ENCODE measurements around the gene DNPH1. TPM values are rescaled to one million over a fixed set of nuclear protein-coding genes. Genes with fewer than 3 reads are reported as not detected.
A peak's percentile ranks its signal among the peaks of the same experiment; 100 is the strongest.

Gene DNPH1
- total and polyA plus RNA-seq, 2 experiments from 2014 or later: 29.2 to 50.0 TPM

DNA sequence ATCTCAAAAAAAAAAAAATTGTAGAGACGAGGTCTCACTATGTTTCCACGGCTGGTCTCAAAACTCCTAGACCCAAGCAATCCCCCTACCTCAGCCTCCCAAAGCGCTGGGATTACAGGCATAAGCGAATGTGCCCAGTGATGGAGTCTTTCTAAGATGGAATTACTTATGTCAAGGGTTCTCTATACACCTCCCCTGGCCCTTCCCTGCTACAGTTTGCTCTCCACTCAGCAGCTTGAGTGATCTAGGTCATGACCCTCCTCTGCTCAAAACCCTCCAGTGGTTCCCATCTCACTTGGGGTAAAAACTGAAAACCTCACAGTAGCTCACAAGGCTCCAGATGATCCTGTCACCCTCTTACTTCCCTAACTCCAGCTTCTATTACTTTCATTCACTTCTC is 1.8 kb upstream of the DNPH1 start:
- TF ChIP-seq EZH2phosphoT487 (IDR thresholded peaks at IDR 0.05; ENCODE audit: unreplicated experiment): no peak
- no peak overlapping the region for H3K27ac Mint-ChIP-seq
- no peaks in the 10 kb centered on the region for H3K79me2 ChIP-seq (replicated peaks; ENCODE audit: insufficient read depth)
- DNase-seq (ENCODE audit: low spot score) (no peak), ATAC-seq (no peak)
- no peak overlapping the region; the same call in 2 of the 3 replicates for H3K4me3 Mint-ChIP-seq
- H3K4me1 ChIP-seq (ENCODE audit: insufficient read depth): 0 out of 2 replicates have a peak, but pooled peaks cover 4% of the 10 kb centered on the region
- H3F3A ChIP-seq (replicated peaks; ENCODE audit: low read depth): peaks cover 6% of the 10 kb centered on the region; the same call in 1 of the 2 replicates
- H4K20me1 ChIP-seq (replicated peaks; ENCODE audit: insufficient read depth): no peaks in the 10 kb centered on the region; the same call in 1 of the 2 replicates
- peaks cover 10% of the 10 kb centered on the region for H3K36me3 Mint-ChIP-seq (ENCODE audit: low read depth)
- H3K4me1 Mint-ChIP-seq: peaks cover 4% of the 10 kb centered on the region; the same call in 2 of the 3 replicates
- H2AFZ ChIP-seq: no peak overlapping the region
- H3K4me3 ChIP-seq: no peak overlapping the region
- H3K27me3 Mint-ChIP-seq (ENCODE audit: insufficient read depth, low read depth, poor library complexity): peaks cover 28% of the 10 kb centered on the region
- no peaks in the 10 kb centered on the region; the same call in 2 of the 3 replicates for H3K9me3 Mint-ChIP-seq
- H3K9me2 ChIP-seq (ENCODE audit: insufficient read depth): no peaks in the 10 kb centered on the region
- H3K4me2 ChIP-seq: no peak overlapping the region
- peaks cover 36% of the 10 kb centered on the region for H3K27me3 ChIP-seq (ENCODE audit: insufficient read depth)
- no peaks in the 10 kb centered on the region for H3K36me3 ChIP-seq (ENCODE audit: insufficient read depth)
- H3K27ac ChIP-seq (ENCODE audit: low read depth): no peak overlapping the region

DNA sequence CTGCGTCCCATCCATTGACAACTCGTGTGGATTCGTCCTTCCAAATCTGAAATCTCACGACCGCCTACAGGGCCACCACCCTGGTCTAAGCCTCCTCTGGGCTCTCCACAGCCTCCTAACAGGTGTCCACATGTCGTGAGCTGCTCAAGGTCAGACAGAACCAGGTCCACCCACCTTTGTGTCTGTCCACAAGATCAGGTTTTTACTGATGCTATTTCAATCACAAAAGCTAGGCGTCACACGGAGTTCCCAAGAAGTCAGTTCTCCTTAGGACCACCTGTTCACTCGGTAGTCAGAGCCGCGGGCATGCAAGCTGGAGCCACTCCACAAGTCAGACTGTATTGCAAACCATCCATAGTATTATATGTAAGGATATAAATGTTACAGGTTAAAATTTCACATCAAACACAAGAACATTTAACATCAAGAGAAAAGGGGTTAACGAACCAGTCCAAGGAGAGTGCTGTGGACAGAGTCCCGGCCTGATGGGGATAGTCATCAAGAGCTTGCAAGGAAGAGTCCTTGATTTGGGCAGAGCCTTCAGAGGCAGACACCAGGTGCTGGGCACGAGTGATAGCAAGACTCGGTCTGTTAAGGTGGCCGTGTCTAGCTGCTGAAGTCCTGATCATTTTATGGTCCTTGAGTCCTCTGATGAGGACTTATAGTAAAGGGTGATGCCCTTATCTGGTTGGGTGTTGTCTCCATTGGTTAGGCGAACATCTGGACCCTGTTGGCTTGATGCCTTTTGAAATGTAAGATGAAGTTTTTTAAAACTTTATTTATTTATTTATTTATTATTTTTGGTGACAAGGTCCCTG is 731 bp upstream of the DNPH1 start:
- TF ChIP-seq JUNB (IDR thresholded peaks at IDR 0.05; ENCODE audit: unreplicated experiment): no peak
- TF ChIP-seq, protein P1, sequence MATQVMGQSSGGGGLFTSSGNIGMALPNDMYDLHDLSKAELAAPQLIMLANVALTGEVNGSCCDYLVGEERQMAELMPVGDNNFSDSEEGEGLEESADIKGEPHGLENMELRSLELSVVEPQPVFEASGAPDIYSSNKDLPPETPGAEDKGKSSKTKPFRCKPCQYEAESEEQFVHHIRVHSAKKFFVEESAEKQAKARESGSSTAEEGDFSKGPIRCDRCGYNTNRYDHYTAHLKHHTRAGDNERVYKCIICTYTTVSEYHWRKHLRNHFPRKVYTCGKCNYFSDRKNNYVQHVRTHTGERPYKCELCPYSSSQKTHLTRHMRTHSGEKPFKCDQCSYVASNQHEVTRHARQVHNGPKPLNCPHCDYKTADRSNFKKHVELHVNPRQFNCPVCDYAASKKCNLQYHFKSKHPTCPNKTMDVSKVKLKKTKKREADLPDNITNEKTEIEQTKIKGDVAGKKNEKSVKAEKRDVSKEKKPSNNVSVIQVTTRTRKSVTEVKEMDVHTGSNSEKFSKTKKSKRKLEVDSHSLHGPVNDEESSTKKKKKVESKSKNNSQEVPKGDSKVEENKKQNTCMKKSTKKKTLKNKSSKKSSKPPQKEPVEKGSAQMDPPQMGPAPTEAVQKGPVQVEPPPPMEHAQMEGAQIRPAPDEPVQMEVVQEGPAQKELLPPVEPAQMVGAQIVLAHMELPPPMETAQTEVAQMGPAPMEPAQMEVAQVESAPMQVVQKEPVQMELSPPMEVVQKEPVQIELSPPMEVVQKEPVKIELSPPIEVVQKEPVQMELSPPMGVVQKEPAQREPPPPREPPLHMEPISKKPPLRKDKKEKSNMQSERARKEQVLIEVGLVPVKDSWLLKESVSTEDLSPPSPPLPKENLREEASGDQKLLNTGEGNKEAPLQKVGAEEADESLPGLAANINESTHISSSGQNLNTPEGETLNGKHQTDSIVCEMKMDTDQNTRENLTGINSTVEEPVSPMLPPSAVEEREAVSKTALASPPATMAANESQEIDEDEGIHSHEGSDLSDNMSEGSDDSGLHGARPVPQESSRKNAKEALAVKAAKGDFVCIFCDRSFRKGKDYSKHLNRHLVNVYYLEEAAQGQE (IDR thresholded peaks at IDR 0.05; ENCODE audit: unreplicated experiment): no peak
- TF ChIP-seq, protein P2, sequence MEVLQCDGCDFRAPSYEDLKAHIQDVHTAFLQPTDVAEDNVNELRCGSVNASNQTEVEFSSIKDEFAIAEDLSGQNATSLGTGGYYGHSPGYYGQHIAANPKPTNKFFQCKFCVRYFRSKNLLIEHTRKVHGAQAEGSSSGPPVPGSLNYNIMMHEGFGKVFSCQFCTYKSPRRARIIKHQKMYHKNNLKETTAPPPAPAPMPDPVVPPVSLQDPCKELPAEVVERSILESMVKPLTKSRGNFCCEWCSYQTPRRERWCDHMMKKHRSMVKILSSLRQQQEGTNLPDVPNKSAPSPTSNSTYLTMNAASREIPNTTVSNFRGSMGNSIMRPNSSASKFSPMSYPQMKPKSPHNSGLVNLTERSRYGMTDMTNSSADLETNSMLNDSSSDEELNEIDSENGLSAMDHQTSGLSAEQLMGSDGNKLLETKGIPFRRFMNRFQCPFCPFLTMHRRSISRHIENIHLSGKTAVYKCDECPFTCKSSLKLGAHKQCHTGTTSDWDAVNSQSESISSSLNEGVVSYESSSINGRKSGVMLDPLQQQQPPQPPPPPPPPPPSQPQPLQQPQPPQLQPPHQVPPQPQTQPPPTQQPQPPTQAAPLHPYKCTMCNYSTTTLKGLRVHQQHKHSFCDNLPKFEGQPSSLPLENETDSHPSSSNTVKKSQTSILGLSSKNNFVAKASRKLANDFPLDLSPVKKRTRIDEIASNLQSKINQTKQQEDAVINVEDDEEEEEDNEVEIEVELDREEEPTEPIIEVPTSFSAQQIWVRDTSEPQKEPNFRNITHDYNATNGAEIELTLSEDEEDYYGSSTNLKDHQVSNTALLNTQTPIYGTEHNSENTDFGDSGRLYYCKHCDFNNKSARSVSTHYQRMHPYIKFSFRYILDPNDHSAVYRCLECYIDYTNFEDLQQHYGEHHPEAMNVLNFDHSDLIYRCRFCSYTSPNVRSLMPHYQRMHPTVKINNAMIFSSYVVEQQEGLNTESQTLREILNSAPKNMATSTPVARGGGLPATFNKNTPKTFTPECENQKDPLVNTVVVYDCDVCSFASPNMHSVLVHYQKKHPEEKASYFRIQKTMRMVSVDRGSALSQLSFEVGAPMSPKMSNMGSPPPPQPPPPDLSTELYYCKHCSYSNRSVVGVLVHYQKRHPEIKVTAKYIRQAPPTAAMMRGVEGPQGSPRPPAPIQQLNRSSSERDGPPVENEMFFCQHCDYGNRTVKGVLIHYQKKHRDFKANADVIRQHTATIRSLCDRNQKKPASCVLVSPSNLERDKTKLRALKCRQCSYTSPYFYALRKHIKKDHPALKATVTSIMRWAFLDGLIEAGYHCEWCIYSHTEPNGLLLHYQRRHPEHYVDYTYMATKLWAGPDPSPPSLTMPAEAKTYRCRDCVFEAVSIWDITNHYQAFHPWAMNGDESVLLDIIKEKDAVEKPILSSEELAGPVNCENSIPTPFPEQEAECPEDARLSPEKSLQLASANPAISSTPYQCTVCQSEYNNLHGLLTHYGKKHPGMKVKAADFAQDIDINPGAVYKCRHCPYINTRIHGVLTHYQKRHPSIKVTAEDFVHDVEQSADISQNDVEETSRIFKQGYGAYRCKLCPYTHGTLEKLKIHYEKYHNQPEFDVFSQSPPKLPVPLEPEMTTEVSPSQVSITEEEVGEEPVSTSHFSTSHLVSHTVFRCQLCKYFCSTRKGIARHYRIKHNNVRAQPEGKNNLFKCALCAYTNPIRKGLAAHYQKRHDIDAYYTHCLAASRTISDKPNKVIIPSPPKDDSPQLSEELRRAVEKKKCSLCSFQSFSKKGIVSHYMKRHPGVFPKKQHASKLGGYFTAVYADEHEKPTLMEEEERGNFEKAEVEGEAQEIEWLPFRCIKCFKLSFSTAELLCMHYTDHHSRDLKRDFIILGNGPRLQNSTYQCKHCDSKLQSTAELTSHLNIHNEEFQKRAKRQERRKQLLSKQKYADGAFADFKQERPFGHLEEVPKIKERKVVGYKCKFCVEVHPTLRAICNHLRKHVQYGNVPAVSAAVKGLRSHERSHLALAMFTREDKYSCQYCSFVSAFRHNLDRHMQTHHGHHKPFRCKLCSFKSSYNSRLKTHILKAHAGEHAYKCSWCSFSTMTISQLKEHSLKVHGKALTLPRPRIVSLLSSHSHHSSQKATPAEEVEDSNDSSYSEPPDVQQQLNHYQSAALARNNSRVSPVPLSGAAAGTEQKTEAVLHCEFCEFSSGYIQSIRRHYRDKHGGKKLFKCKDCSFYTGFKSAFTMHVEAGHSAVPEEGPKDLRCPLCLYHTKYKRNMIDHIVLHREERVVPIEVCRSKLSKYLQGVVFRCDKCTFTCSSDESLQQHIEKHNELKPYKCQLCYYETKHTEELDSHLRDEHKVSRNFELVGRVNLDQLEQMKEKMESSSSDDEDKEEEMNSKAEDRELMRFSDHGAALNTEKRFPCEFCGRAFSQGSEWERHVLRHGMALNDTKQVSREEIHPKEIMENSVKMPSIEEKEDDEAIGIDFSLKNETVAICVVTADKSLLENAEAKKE (CRISPR knock-in tag; IDR thresholded peaks at IDR 0.05): no peak
- TF ChIP-seq POLR2AphosphoS5 (IDR thresholded peaks at IDR 0.05; ENCODE audit: low read depth): no peak
- TF ChIP-seq STAT1 (IDR thresholded peaks at IDR 0.05; ENCODE audit: unreplicated experiment): no peak
- no peak for TF ChIP-seq ZNF114 (CRISPR knock-in tag; IDR thresholded peaks at IDR 0.05)
- no peak for TF ChIP-seq ZNF331 (CRISPR knock-in tag; IDR thresholded peaks at IDR 0.05; ENCODE audit: low read depth)
- no peaks in the 10 kb centered on the region; the same call in 1 of the 2 replicates for H4K20me1 ChIP-seq (replicated peaks; ENCODE audit: insufficient read depth)
- H3K27ac Mint-ChIP-seq: no peak overlapping the region
- H3K36me3 Mint-ChIP-seq (ENCODE audit: low read depth): peaks cover 14% of the 10 kb centered on the region
- H3K27me3 Mint-ChIP-seq (ENCODE audit: insufficient read depth, low read depth, poor library complexity): peaks cover 28% of the 10 kb centered on the region
- H3K79me2 ChIP-seq (replicated peaks; ENCODE audit: insufficient read depth): no peaks in the 10 kb centered on the region
- H3K4me3 ChIP-seq: peak overlapping the region; percentile 77; the same call in 1 of the 2 replicates
- H3F3A ChIP-seq (replicated peaks; ENCODE audit: low read depth): peaks cover 6% of the 10 kb centered on the region; the same call in 1 of the 2 replicates
- DNase-seq (ENCODE audit: low spot score) (no peak), ATAC-seq (no peak)
- H3K4me1 ChIP-seq (ENCODE audit: insufficient read depth): 0 out of 2 replicates have a peak, but pooled peaks cover 4% of the 10 kb centered on the region
- peaks cover 36% of the 10 kb centered on the region for H3K27me3 ChIP-seq (ENCODE audit: insufficient read depth)
- peak overlapping the region; percentile 71 for H3K4me3 Mint-ChIP-seq
- no peaks in the 10 kb centered on the region for H3K36me3 ChIP-seq (ENCODE audit: insufficient read depth)
- peaks cover 4% of the 10 kb centered on the region; the same call in 2 of the 3 replicates for H3K4me1 Mint-ChIP-seq
- H3K27ac ChIP-seq (ENCODE audit: low read depth): no peak overlapping the region
- peak overlapping the region; percentile 99 for H2AFZ ChIP-seq
- H3K9me3 Mint-ChIP-seq: no peaks in the 10 kb centered on the region; the same call in 2 of the 3 replicates
- no peaks in the 10 kb centered on the region for H3K9me2 ChIP-seq (ENCODE audit: insufficient read depth)
- H3K4me2 ChIP-seq: peak overlapping the region; percentile 82
